ENCODE results near the gene KCTD16.

DNA sequence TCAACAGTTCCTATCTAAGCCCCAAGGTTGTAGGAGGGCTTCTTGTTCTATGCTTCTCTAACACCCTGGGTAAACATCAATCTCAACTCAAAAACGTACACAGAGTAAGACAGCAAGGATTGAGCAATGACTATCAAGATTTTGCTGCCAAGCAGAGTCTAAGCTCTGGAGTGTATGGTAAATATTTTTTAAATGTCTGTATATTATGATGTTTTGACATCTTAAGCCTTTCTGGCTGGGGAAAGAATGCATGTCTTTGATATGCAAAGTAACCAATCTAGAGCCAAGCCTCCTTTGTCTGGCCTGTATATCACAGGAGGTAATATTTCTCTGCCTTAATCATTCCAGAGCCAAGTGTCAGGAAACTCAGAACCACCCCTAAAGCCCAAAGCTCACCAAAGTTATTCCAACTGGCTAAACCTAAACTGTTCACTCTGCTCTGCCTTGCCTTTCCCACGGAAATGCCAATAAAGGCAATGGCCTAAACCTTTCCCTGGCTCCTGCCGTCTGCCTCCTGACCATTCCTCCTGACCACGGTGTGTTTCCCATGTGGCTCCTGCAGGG lies 45.4 kb upstream of the KCTD16 start:
- TF ChIP-seq, protein P1, sequence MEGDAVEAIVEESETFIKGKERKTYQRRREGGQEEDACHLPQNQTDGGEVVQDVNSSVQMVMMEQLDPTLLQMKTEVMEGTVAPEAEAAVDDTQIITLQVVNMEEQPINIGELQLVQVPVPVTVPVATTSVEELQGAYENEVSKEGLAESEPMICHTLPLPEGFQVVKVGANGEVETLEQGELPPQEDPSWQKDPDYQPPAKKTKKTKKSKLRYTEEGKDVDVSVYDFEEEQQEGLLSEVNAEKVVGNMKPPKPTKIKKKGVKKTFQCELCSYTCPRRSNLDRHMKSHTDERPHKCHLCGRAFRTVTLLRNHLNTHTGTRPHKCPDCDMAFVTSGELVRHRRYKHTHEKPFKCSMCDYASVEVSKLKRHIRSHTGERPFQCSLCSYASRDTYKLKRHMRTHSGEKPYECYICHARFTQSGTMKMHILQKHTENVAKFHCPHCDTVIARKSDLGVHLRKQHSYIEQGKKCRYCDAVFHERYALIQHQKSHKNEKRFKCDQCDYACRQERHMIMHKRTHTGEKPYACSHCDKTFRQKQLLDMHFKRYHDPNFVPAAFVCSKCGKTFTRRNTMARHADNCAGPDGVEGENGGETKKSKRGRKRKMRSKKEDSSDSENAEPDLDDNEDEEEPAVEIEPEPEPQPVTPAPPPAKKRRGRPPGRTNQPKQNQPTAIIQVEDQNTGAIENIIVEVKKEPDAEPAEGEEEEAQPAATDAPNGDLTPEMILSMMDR (IDR thresholded peaks at IDR 0.05) = no peak
- TF ChIP-seq POLR2A (IDR thresholded peaks at IDR 0.05) = no peak
